Loucy (cell line): ENCODE measurements around the gene ZNF438.
"Not testable (repeated sequence)": the region's sequence is repeated elsewhere in the genome, so short reads cannot be mapped to it uniquely, and the experiment has no call there.

Experiments
- CTCF ChIP-seq: fragments of 200-600 bp; sonication (generic); conservative IDR thresholded peaks from 2 replicates; pipeline ENCODE4 v1.5.1; 2014; ENCODE audit warnings: mild to moderate bottlenecking, antibody characterized with exemption, low read length
- EZH2phosphoT487 ChIP-seq: fragments of 200-600 bp; IDR thresholded peaks from 2 replicates; pipeline ENCODE4 v1.6.1; 2018; ENCODE audit warnings: antibody characterized with exemption, mild to moderate bottlenecking, moderate library complexity, borderline replicate concordance

- TF ChIP-seq CTCF, EZH2phosphoT487: not testable (repeated sequence)
Observed at GRCh38 chr10:30949218-30949617, 82.4 kb downstream of the ZNF438 start.
